ENCODE measurements around the gene DENND6B. TPM values are rescaled to one million over a fixed set of nuclear protein-coding genes. Genes with fewer than 3 reads are reported as not detected.

Gene DENND6B
- total RNA-seq, 2 donors from 2014 or later = 0.85 to 1.0 TPM

DNA sequence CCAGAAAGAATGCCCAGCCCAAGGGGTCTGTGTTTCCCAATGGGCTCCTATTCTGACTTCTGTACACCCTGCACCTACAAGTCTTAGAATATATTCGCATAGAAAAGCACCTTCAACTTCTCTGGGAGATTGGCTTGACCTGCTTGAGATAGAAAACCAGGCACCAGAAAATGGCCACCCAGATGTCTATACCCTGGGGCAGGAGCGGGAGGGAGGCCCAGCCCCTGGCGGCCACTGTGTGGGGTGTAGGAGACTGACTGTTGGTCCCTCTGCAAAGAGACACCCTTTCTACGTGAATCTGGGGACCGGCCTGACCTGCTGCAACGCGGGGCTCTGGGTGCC is 8.5 kb downstream of the DENND6B start:
- no peak for DNase-seq (ENCODE audit: low spot score)
- Histone ChIP-seq H3K27ac (no peak overlapping the region), H3K36me3 (no peaks in the 10 kb centered on the region), H3K4me1 (peaks cover 0 to 7% of the 10 kb centered on the region in 2 donors), H3K27me3 (no peaks in the 10 kb centered on the region), H3K9me3 (no peaks in the 10 kb centered on the region), H3K4me3 (no peak overlapping the region)
- TF ChIP-seq CTCF (IDR thresholded peaks at IDR 0.05) = no peak

DNA sequence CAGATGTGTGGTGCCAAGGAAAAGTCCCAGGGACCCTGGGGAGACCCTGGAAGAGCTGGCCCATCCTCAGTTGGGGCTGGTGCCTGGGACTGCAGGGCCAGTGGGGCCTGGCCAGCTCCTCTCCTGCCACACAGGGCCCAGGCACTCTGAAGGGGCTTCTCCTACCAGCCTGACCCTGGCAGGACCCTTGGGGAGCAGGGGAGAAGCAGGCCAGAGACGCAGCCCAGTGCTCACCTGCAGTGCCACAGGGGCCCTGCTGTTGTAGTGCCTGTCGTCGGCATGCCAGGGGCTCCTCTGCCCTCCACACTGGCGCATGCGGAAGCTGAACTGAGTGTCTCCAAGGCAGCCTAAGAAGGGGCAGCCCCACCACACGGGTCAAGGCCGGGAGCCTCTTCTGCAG is 9.1 kb downstream of the DENND6B start:
- Histone ChIP-seq H3K36me3 (no peaks in the 10 kb centered on the region), H3K9me3 (no peaks in the 10 kb centered on the region), H3K4me3 (no peak overlapping the region), H3K27ac (no peak overlapping the region), H3K4me1 (peaks cover 0 to 7% of the 10 kb centered on the region in 2 donors), H3K27me3 (no peaks in the 10 kb centered on the region)
- no peak for DNase-seq (ENCODE audit: low spot score)
- no peak for TF ChIP-seq CTCF (IDR thresholded peaks at IDR 0.05)

GRCh38 chr22:50317178-50317577 is 9.6 kb downstream of the DENND6B start:
- TF ChIP-seq CTCF (IDR thresholded peaks at IDR 0.05) = no peak
- Histone ChIP-seq H3K27me3 (no peaks in the 10 kb centered on the region), H3K4me3 (no peak overlapping the region), H3K27ac (no peak overlapping the region), H3K9me3 (no peaks in the 10 kb centered on the region), H3K36me3 (no peaks in the 10 kb centered on the region), H3K4me1 (peaks cover 0 to 7% of the 10 kb centered on the region in 2 donors)
- DNase-seq (ENCODE audit: low spot score) = no peak

DNA sequence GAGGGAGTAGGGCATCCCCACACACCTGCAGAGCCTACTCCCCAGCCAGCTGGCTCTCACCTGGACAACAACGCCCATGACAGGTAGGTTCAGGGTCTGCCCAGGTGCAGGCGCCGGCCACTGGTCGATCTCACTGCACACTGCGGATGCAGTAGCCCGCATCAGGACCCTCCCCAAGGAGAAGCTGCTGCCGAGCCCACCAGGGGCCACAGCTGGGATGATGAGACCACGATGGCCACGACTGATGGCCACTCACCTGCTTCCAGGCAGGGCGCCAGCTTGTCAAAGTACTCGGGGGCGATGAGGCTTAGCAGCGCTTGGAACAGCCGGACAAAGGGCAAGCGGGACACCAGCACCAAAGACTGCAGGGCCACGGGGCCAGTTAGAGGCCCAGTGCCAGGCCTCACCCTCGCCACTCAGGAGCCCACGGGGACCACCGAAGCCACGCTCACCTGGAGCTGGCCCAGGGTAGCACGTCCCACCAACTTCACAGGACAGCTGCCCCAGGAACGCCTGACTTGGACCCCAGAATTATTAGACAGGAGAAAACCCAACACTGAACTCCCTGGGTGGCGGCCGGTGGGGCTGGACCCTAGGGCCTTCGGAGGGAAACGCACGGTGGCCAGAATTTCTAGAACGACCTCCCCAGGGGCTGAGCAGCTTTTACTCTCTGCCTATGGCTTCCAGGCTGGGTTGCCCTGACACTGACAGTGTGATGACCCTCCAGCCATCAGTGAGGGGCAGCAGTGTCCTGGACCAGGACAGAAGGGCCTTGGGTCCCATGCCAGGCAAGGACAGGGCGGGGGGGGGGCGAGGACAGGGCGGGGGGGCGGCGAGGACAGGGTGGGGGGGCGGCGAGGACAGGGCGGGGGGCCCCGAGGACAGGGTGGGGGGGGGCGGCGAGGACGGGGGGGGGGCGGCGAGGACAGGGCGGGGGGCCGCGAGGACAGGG is 10.4 kb downstream of the DENND6B start:
- no peak for DNase-seq (ENCODE audit: low spot score)
- H3K27me3 ChIP-seq = no peaks in the 10 kb centered on the region
- no peak overlapping the region for H3K27ac ChIP-seq
- no peak overlapping the region for H3K4me3 ChIP-seq
- peaks cover 0 to 7% of the 10 kb centered on the region in 2 donors for H3K4me1 ChIP-seq
- no peaks in the 10 kb centered on the region for H3K9me3 ChIP-seq
- no peaks in the 10 kb centered on the region for H3K36me3 ChIP-seq
- no peak for TF ChIP-seq CTCF (IDR thresholded peaks at IDR 0.05)

GRCh38 chr22:50315289-50316113 is 11.3 kb downstream of the DENND6B start:
- no peak for TF ChIP-seq CTCF (IDR thresholded peaks at IDR 0.05)
- Histone ChIP-seq H3K27ac (no peak overlapping the region), H3K4me3 (no peak overlapping the region), H3K36me3 (no peaks in the 10 kb centered on the region), H3K4me1 (peaks cover 0 to 7% of the 10 kb centered on the region in 2 donors), H3K27me3 (no peaks in the 10 kb centered on the region), H3K9me3 (no peaks in the 10 kb centered on the region)
- no peak for DNase-seq (ENCODE audit: low spot score)

Data from right atrium auricular region (tissue), 2 donors.